NCI-H1417 treated with DMSO at 0.1 percent for 48 hours (cell line): ENCODE measurements around the gene ALDH1B1.
A peak's percentile ranks its signal among the peaks of the same experiment; 100 is the strongest.

Source experiments
- DNase-seq: peaks from one replicate; lab custom pipeline; 2025; lab: John Stamatoyannopoulos, UW

The ALDH1B1 gene

GRCh38 chr9:38392235-38393127, at the start of gene ALDH1B1:
Gene ALDH1B1, plus strand, starts transcription at chr9:38392702. Its CDS starts 3,047 bp downstream, at chr9:38395749.
- DNase-seq: no peak

GRCh38 chr9:38343037-38343436, 49.5 kb upstream of the ALDH1B1 start:
- DNase-seq: no peak

GRCh38 chr9:38343552-38343951, 49.0 kb upstream of the ALDH1B1 start:
- no peak for DNase-seq

GRCh38 chr9:38344566-38345324, 47.8 kb upstream of the ALDH1B1 start:
- no peak for DNase-seq

- no peak for DNase-seq
These were observed 46.4 kb upstream of the ALDH1B1 start for GRCh38 chr9:38345851-38346755.

- DNase-seq: no peak
These were observed 45.7 kb upstream of the ALDH1B1 start for GRCh38 chr9:38346811-38347210.

- no peak for DNase-seq
These were observed 45.2 kb upstream of the ALDH1B1 start for GRCh38 chr9:38347271-38347671.

- no peak for DNase-seq
These were observed 44.6 kb upstream of the ALDH1B1 start for GRCh38 chr9:38347946-38348345.

GRCh38 chr9:38350529-38350928, 42.0 kb upstream of the ALDH1B1 start:
- no peak for DNase-seq

GRCh38 chr9:38352530-38353328, 39.8 kb upstream of the ALDH1B1 start:
- DNase-seq: no peak

GRCh38 chr9:38355115-38355514, 37.4 kb upstream of the ALDH1B1 start:
- no peak for DNase-seq

GRCh38 chr9:38355517-38356120, 36.9 kb upstream of the ALDH1B1 start:
- DNase-seq: no peak

GRCh38 chr9:38356851-38357250, 35.7 kb upstream of the ALDH1B1 start:
- no peak for DNase-seq

- DNase-seq: no peak
These were observed 35.0 kb upstream of the ALDH1B1 start for GRCh38 chr9:38357350-38358114.

GRCh38 chr9:38358390-38359296, 33.9 kb upstream of the ALDH1B1 start:
- no peak for DNase-seq

- no peak for DNase-seq
These were observed 33.2 kb upstream of the ALDH1B1 start for GRCh38 chr9:38359297-38359653.

- DNase-seq: no peak
These were observed 32.7 kb upstream of the ALDH1B1 start for GRCh38 chr9:38359689-38360385.

- DNase-seq: peak; percentile 1
These were observed 31.5 kb upstream of the ALDH1B1 start for GRCh38 chr9:38360839-38361472.
